ENCODE results near the gene OR2H1.
"Not testable (repeated sequence)": the region's sequence is repeated elsewhere in the genome, so short reads cannot be mapped to it uniquely, and the experiment has no call there.

The OR2H1 gene

GRCh38 chr6:29456971-29457370 is at the start of gene OR2H1, which contains the start of gene OR11A1:
Gene OR2H1 (plus strand): TSS chr6:29457155. CDS start chr6:29461770, 4,615 bp downstream.
Gene OR11A1 (minus strand): TSS chr6:29457071. CDS start chr6:29427641, 29,430 bp downstream.
- no peak for DNase-seq

- DNase-seq: no peak
Measured at GRCh38 chr6:29414588-29414987, 42.4 kb upstream of the OR2H1 start, which contains the start of gene OR12D1. Gene OR12D1 (plus strand): TSS chr6:29414928.

GRCh38 chr6:29419516-29419915 is 37.4 kb upstream of the OR2H1 start:
- no peak for DNase-seq

- DNase-seq: no peak
Measured at GRCh38 chr6:29424168-29424567, 32.8 kb upstream of the OR2H1 start.

GRCh38 chr6:29424575-29424974 is 32.4 kb upstream of the OR2H1 start:
- no peak for DNase-seq

- DNase-seq: no peak
Measured at GRCh38 chr6:29425075-29425474, 31.9 kb upstream of the OR2H1 start.

- DNase-seq: no peak
Measured at GRCh38 chr6:29426654-29427053, 30.3 kb upstream of the OR2H1 start.

GRCh38 chr6:29436730-29437129 is 20.2 kb upstream of the OR2H1 start:
- DNase-seq: not testable (repeated sequence)

GRCh38 chr6:29439006-29439405 is 17.9 kb upstream of the OR2H1 start, which contains the start of gene OR10C1:
Gene OR10C1 (plus strand): TSS chr6:29439306. CDS start chr6:29440016, 710 bp downstream.
- no peak for DNase-seq

- DNase-seq: no peak
Measured at GRCh38 chr6:29442719-29443118, 14.2 kb upstream of the OR2H1 start.

- DNase-seq: not testable (repeated sequence)
Measured at GRCh38 chr6:29444031-29444430, 12.9 kb upstream of the OR2H1 start.

- no peak for DNase-seq
Measured at GRCh38 chr6:29447670-29448069, 9.3 kb upstream of the OR2H1 start.

GRCh38 chr6:29451471-29452193 is 5.3 kb upstream of the OR2H1 start:
- DNase-seq: no peak

- DNase-seq: no peak
Measured at GRCh38 chr6:29461021-29461814, 4.3 kb downstream of the OR2H1 start.

GRCh38 chr6:29462022-29462421 is 5.1 kb downstream of the OR2H1 start:
- DNase-seq: no peak

GRCh38 chr6:29465279-29465678 is 8.3 kb downstream of the OR2H1 start:
- no peak for DNase-seq

- no peak for DNase-seq
Measured at GRCh38 chr6:29465801-29466200, 8.8 kb downstream of the OR2H1 start.

- no peak for DNase-seq
Measured at GRCh38 chr6:29466241-29466640, 9.3 kb downstream of the OR2H1 start.

GRCh38 chr6:29474996-29475395 is 18.0 kb downstream of the OR2H1 start:
- DNase-seq: no peak

- no peak for DNase-seq
Measured at GRCh38 chr6:29477923-29478450, 21.0 kb downstream of the OR2H1 start.

- DNase-seq: no peak
Measured at GRCh38 chr6:29478740-29479139, 21.8 kb downstream of the OR2H1 start.

GRCh38 chr6:29479560-29479959 is 22.6 kb downstream of the OR2H1 start:
- no peak for DNase-seq

GRCh38 chr6:29483186-29483585 is 26.2 kb downstream of the OR2H1 start:
- DNase-seq: no peak

GRCh38 chr6:29483735-29484134 is 26.8 kb downstream of the OR2H1 start:
- no peak for DNase-seq
